NCI-H1048 (cell line): ENCODE results near the gene PISD.
"Not testable (repeated sequence)": the region's sequence is repeated elsewhere in the genome, so short reads cannot be mapped to it uniquely, and the experiment has no call there.

Source experiments
- DNase-seq: peaks from one replicate; lab custom pipeline; 2025; lab: John Stamatoyannopoulos, UW

The PISD gene

GRCh38 chr22:31661851-31662667 lies at the start of gene PISD:
TSS of gene PISD (minus strand) at chr22:31662215. CDS start at chr22:31662208, 7 bp downstream.
- DNase-seq: peak; percentile 94

- DNase-seq: not testable (repeated sequence)
These were observed 49.2 kb upstream of the PISD start for GRCh38 chr22:31711226-31711625.

- DNase-seq: no peak
These were observed 45.5 kb upstream of the PISD start for GRCh38 chr22:31707519-31707918.

- no peak for DNase-seq
These were observed 33.4 kb upstream of the PISD start for GRCh38 chr22:31695423-31695822.

GRCh38 chr22:31694046-31694445 lies 32.0 kb upstream of the PISD start:
- DNase-seq: not testable (repeated sequence)

GRCh38 chr22:31692186-31692886 lies 30.3 kb upstream of the PISD start:
- DNase-seq: no peak

GRCh38 chr22:31691408-31691807 lies 29.4 kb upstream of the PISD start:
- no peak for DNase-seq

- no peak for DNase-seq
These were observed 21.4 kb upstream of the PISD start for GRCh38 chr22:31683181-31684105.

GRCh38 chr22:31682751-31683150 lies 20.7 kb upstream of the PISD start:
- DNase-seq: no peak

GRCh38 chr22:31681349-31682345 lies 19.6 kb upstream of the PISD start:
- DNase-seq: no peak

GRCh38 chr22:31680861-31681341 lies 18.9 kb upstream of the PISD start:
- no peak for DNase-seq

GRCh38 chr22:31678748-31679147 lies 16.7 kb upstream of the PISD start:
- no peak for DNase-seq

- no peak for DNase-seq
These were observed 14.7 kb upstream of the PISD start for GRCh38 chr22:31676700-31677099.

- DNase-seq: not testable (repeated sequence)
These were observed 12.2 kb upstream of the PISD start for GRCh38 chr22:31674219-31674618.

- not testable (repeated sequence) for DNase-seq
These were observed 6.8 kb upstream of the PISD start for GRCh38 chr22:31668849-31669248.

GRCh38 chr22:31662668-31663037 lies 638 bp upstream of the PISD start:
- DNase-seq: no peak

- DNase-seq: not testable (repeated sequence)
These were observed 1.1 kb downstream of the PISD start for GRCh38 chr22:31660860-31661341.

GRCh38 chr22:31659246-31659645 lies 2.8 kb downstream of the PISD start:
- DNase-seq: no peak

GRCh38 chr22:31654408-31654807 lies 7.6 kb downstream of the PISD start:
- no peak for DNase-seq

- no peak for DNase-seq
These were observed 8.1 kb downstream of the PISD start for GRCh38 chr22:31653944-31654343.
